GM12878 (cell line): ENCODE results near the gene OSTN. TPM values are rescaled to one million over a fixed set of nuclear protein-coding genes. Genes with fewer than 3 reads are reported as not detected.

ENCODE experiments used
- ATAC-seq: fragments of 200-7000 bp; cut with Tn5 transposase; 3 replicates; pipeline ENCODE4 v1.9.1; 2020; ENCODE audit warnings: mild to moderate bottlenecking, moderate library complexity
- BruUV-seq: library from RNA; stranded (reverse); fragments of 400-500 nt; replicated peaks from 2 replicates; lab custom pipeline; 2021; lab: Mats Ljungman, UMichigan
- CTCF ChIA-PET: fragments of 300-600 bp; sonication (Branson Sonifier 250); formaldehyde crosslinking; extraction: SDS; loops from one replicate; lab custom pipeline; 2021; ENCODE audit warnings: inconsistent platforms; lab: Yijun Ruan, JAX
- POLR2A ChIA-PET: fragments of 350-600 bp; formaldehyde crosslinking; extraction: SDS; loops from one replicate; lab custom pipeline; 2021; ENCODE audit warnings: inconsistent platforms; lab: Charles Lee
- RAD21 ChIA-PET: fragments of 300-600 bp; sonication (Branson Sonifier 250); formaldehyde crosslinking; loops from one replicate; lab custom pipeline; 2023; ENCODE audit warnings: antibody characterized with exemption; ENCODE audit not compliant: unreplicated experiment; lab: Charles Lee
- SMC1A ChIA-PET: fragments of 300-600 bp; sonication (Branson Sonifier 250); formaldehyde crosslinking; loops from one replicate; lab custom pipeline; 2023; ENCODE audit not compliant: unreplicated experiment, uncharacterized antibody; lab: Charles Lee
- DNase-seq: peaks from one replicate; pipeline ENCODE4 v3.0.0-alpha.2; 2011; ENCODE audit warnings: low read depth, low spot score
- FAIRE-seq: peaks from 3 replicates; lab custom pipeline; 2011; peaks lifted over from hg19 to GRCh38; lab: Jason Lieb, UNC
- H2AFZ ChIP-seq: 2 replicates; pipeline ENCODE4 v1.6.0; 2011; ENCODE audit warnings: low read depth, low read length, control low read depth; ENCODE audit not compliant: control insufficient read depth
- H3K27ac ChIP-seq: 2 replicates; pipeline ENCODE4 v1.5.1; 2011; ENCODE audit warnings: control low read depth; ENCODE audit not compliant: control insufficient read depth, insufficient read depth
- H3K27me3 ChIP-seq, 2 experiments: replicated peaks in 1 of 2; 2 replicates each; pipeline versions ENCODE4 v1.6.0 to v1.6.1; 2011; ENCODE audit warnings: low read length in 1 of 2; ENCODE audit not compliant: control insufficient read depth in 2 of 2, insufficient read depth in 2 of 2
- H3K36me3 ChIP-seq, 2 experiments: 2 replicates each; pipeline ENCODE4 v1.5.1; 2011; ENCODE audit warnings: low read length in 1 of 2; ENCODE audit not compliant: control insufficient read depth in 2 of 2, insufficient read depth in 2 of 2
- H3K4me1 ChIP-seq: 2 replicates; pipeline ENCODE4 v1.6.1; 2011; ENCODE audit warnings: mild to moderate bottlenecking, low read length, moderate library complexity, mixed read lengths; ENCODE audit not compliant: control insufficient read depth, insufficient read depth
- H3K4me2 ChIP-seq: 2 replicates; pipeline ENCODE4 v1.6.0; 2011; ENCODE audit warnings: control low read depth; ENCODE audit not compliant: control insufficient read depth, insufficient read depth
- H3K4me3 ChIP-seq: fragments of 200-600 bp; sonication (generic); 2 replicates; pipeline ENCODE4 v1.5.1; 2016
- H3K79me2 ChIP-seq: 2 replicates; pipeline ENCODE4 v1.6.0; 2011; ENCODE audit warnings: low read length; ENCODE audit not compliant: control insufficient read depth, insufficient read depth
- H3K9ac ChIP-seq: 2 replicates; pipeline ENCODE4 v1.8.0; 2011; ENCODE audit warnings: low read length, control low read depth, mixed read lengths; ENCODE audit not compliant: control insufficient read depth, insufficient read depth
- H3K9me3 ChIP-seq: replicated peaks from 3 replicates; pipeline ENCODE4 v1.5.1; 2011; ENCODE audit warnings: mild to moderate bottlenecking, low read length; ENCODE audit not compliant: control insufficient read depth, insufficient read depth
- H4K20me1 ChIP-seq: 2 replicates; pipeline ENCODE4 v1.6.0; 2011; ENCODE audit not compliant: control insufficient read depth, insufficient read depth
- LARP7 ChIP-seq: fragments of 450-650 bp; IDR thresholded peaks from 2 replicates; pipeline ENCODE4 v1.6.1; 2017; ENCODE audit warnings: mild to moderate bottlenecking
- NBN ChIP-seq: fragments of 450-650 bp; IDR thresholded peaks from 2 replicates; pipeline ENCODE4 v1.6.1; 2016
- NFXL1 ChIP-seq: fragments of 450-650 bp; IDR thresholded peaks from 2 replicates; pipeline ENCODE4 v1.6.1; 2017; ENCODE audit warnings: antibody characterized with exemption, mild to moderate bottlenecking, borderline replicate concordance
- PRDM15 ChIP-seq: fragments of 450-650 bp; formaldehyde crosslinking; IDR thresholded peaks from 2 replicates; pipeline ENCODE4 v1.4.0; 2020; ENCODE audit warnings: mild to moderate bottlenecking, moderate library complexity
- SMAD1 ChIP-seq: fragments of 450-650 bp; IDR thresholded peaks from 2 replicates; pipeline ENCODE4 v1.6.1; 2018; ENCODE audit warnings: mild to moderate bottlenecking, low read depth; ENCODE audit not compliant: partially characterized antibody
- WGBS: methylation state at CpG from one replicate; pipeline ENCODE4 v1.1.6; 2016; ENCODE audit warnings: low lambda C conversion rate; ENCODE audit not compliant: insufficient replicate concordance, insufficient coverage; ENCODE audit errors: missing lambda C conversion rate; 5-methylcytosine and 5-hydroxymethylcytosine counted together
- in situ Hi-C: fragments of 300-500 bp; cut with MboI; formaldehyde crosslinking; loops from 9 replicates; pipeline ENCODE4 v1.14.3; 2018; ENCODE audit warnings: mixed read lengths
- intact Hi-C: fragments of 100-400 bp; cut with micrococcal nuclease; formaldehyde crosslinking; loops from one replicate; pipeline ENCODE4 v1.14.2; 2022; ENCODE audit not compliant: unreplicated experiment
- polyA plus RNA-seq, 11 experiments: library from polyadenylated mRNA; depleted of rRNA in 4 of 11; unstranded in 6 of 11; stranded (reverse) in 5 of 11; fragments of >200 nt; fragmentation: Nextera tagmentation in 4 of 11; fragmentation: Illumina TruSeq in 1 of 11; extraction: Ambion mirVana in 4 of 11; extraction: Trizol in 1 of 11; gene quantifications; 1 replicate in 1 of 11; 2 replicates in 10 of 11; pipeline versions ENCODE4 v1.2.1 to v1.2.3, GENCODE V29; 2011 to 2016; ENCODE audit warnings: inconsistent platforms in 2 of 11, missing spikeins in 2 of 11, low read depth in 1 of 11
- total RNA-seq, 4 experiments: library from RNA; depleted of rRNA in 3 of 4; stranded (reverse); fragments of >200 nt in 3 of 4; fragmentation: Illumina TruSeq in 1 of 4; extraction: Trizol in 1 of 4; gene quantifications; 2 replicates each; pipeline versions ENCODE4 v1.2.1 to v1.2.3, GENCODE V29; 2013 to 2021

OSTN gene
- total and polyA plus RNA-seq, 10 of the 15 experiments (the other 5 are each of a cell fraction or from before 2014, with no cell fraction given): 0.04 to 0.27 (median 0.06) TPM; not detected in 6

GRCh38 chr3:191257286-191257685 is 58.2 kb downstream of the OSTN start:
- no peak for FAIRE-seq
- Histone ChIP-seq H3K4me2 (no peak overlapping the region), H3K4me3 (no peak overlapping the region), H3K9me3 (no peaks in the 10 kb centered on the region), H3K27me3 (no peaks in the 10 kb centered on the region), H3K4me1 (peaks cover 25% of the 10 kb centered on the region), H3K27ac (no peak overlapping the region), H3K36me3 (no peaks in the 10 kb centered on the region), H3K79me2 (no peaks in the 10 kb centered on the region), H2AFZ (no peak overlapping the region), H4K20me1 (no peaks in the 10 kb centered on the region)
- in situ Hi-C loops: no loop called here
- CTCF ChIA-PET: interaction anchor here (1.3 to 1.5 kb wide), 2 partner anchors 13 to 35 kb away, joined by 3 to 4 read pairs; no protein-coding TSS in a partner anchor
- no peak for DNase-seq
- BruUV-seq: no TSS peak
- 98% methylated on average over 2 of the region's 2 CpGs for WGBS
- SMC1A ChIA-PET: interaction anchor here (0.7 to 2.6 kb wide), 7 partner anchors 10 to 109 kb away, joined by 3 to 7 read pairs (median 5); no protein-coding TSS in a partner anchor
- no peak for ATAC-seq
- POLR2A ChIA-PET: no interaction called here
- 0 out of 2 replicates have a peak, but pooled peaks have one; percentile 5 for TF ChIP-seq NBN
- TF ChIP-seq PRDM15 (CRISPR knock-in tag): no peak
- TF ChIP-seq, all 136 proteins: peak for 1
- intact Hi-C loops: no loop called here
- RAD21 ChIA-PET: no interaction called here
- no peak overlapping the region for H3K9ac ChIP-seq

- Histone ChIP-seq H3K4me2 (no peak overlapping the region), H3K9me3 (no peaks in the 10 kb centered on the region), H3K27ac (no peak overlapping the region), H3K9ac (no peak overlapping the region), H3K4me1 (peaks cover 14% of the 10 kb centered on the region; the same call in 1 of the 2 replicates), H3K4me3 (no peak overlapping the region)
- ChIA-PET POLR2A (interaction anchor here (0.6 to 0.9 kb wide), 3 partner anchors 31 to 1315 kb away, joined by 3 read pairs; no protein-coding TSS in a partner anchor), SMC1A (interaction anchor here (1.5 to 2.2 kb wide), 2 partner anchors 9 to 10 kb away, joined by 5 to 8 read pairs; no protein-coding TSS in a partner anchor), CTCF (interaction anchor here (0.8 to 1.3 kb wide), 2 partner anchors 10 to 77 kb away, joined by 4 read pairs; no protein-coding TSS in a partner anchor), RAD21 (no interaction called here)
- no peak for DNase-seq
- ATAC-seq: no peak
- intact Hi-C loops (no loop called here), in situ Hi-C loops (no loop called here)
- 33% methylated on average over 1 of the region's 1 CpG for WGBS
- no TSS peak for BruUV-seq
- TF ChIP-seq LARP7 (no peak), SMAD1 (no peak), NFXL1 (no peak)
- TF ChIP-seq, all 136 proteins: peak for 0
- H3K79me2 ChIP-seq: no peaks in the 10 kb centered on the region
- H3K36me3 ChIP-seq: no peaks in the 10 kb centered on the region
- no peak for FAIRE-seq
- H4K20me1 ChIP-seq: no peaks in the 10 kb centered on the region
- H3K27me3 ChIP-seq: no peaks in the 10 kb centered on the region
- no peak overlapping the region for H2AFZ ChIP-seq
These were observed 60.4 kb downstream of the OSTN start for GRCh38 chr3:191259486-191259885.
